Activated CD8-positive, alpha-beta memory T cell treated with anti-CD3 and anti-CD28 coated beads for 36 hours (primary cell): ENCODE results near the gene DNAJA3. TPM values are rescaled to one million over a fixed set of nuclear protein-coding genes. Genes with fewer than 3 reads are reported as not detected.

Experiments
- CTCF ChIA-PET: fragments of 350-600 bp; sonication (Branson Sonifier 250); formaldehyde crosslinking; loops from one replicate; lab custom pipeline; 2021; ENCODE audit warnings: antibody characterized with exemption; lab: Charles Lee
- POLR2A ChIA-PET: fragments of 350-600 bp; sonication (Branson Sonifier 250); formaldehyde crosslinking; loops from one replicate; lab custom pipeline; 2021; ENCODE audit warnings: antibody characterized with exemption; lab: Charles Lee
- total RNA-seq, 2 experiments: library from RNA; stranded (reverse); gene quantifications; one replicate each; pipeline ENCODE4 v1.2.3, GENCODE V29; 2021

DNAJA3 gene
- total RNA-seq, 2 experiments from 2014 or later, result 109 to 111 TPM

- POLR2A ChIA-PET, result interaction anchor here (0.6 to 1.8 kb wide), 8 partner anchors 8 to 541 kb away, joined by 3 to 7 read pairs (median 3); partner anchors contain the start of genes HMOX2 and MGRN1
- CTCF ChIA-PET, result interaction anchor here (0.9 to 3.7 kb wide), 2 partner anchors 13 to 60 kb away, joined by 3 to 11 read pairs; partner anchors contain the start of gene HMOX2
Observed at GRCh38 chr16:4416200-4417032, 9.3 kb upstream of the DNAJA3 start, which contains the start of gene CORO7. Gene CORO7 (minus strand): TSS chr16:4416596. CDS start chr16:4416518, 78 bp downstream.

- POLR2A ChIA-PET, result no interaction called here
- CTCF ChIA-PET, result interaction anchor here (1.2 kb wide), 1 partner anchor 57 kb away, joined by 3 read pairs; the partner anchor contains the start of gene HMOX2
Observed at GRCh38 chr16:4419402-4419959, 6.2 kb upstream of the DNAJA3 start.

- CTCF ChIA-PET, result no interaction called here
- POLR2A ChIA-PET, result no interaction called here
Observed at GRCh38 chr16:4420505-4421105, 5.1 kb upstream of the DNAJA3 start.

GRCh38 chr16:4426021-4426684 is 485 bp downstream of the DNAJA3 start:
- CTCF ChIA-PET, result no interaction called here
- POLR2A ChIA-PET, result interaction anchor here (1.2 kb wide), 1 partner anchor 40 kb away, joined by 3 read pairs; no protein-coding TSS in a partner anchor

- ChIA-PET CTCF (no interaction called here), POLR2A (interaction anchor here (1.1 to 1.2 kb wide), 2 partner anchors 11 to 39 kb away, joined by 3 read pairs; no protein-coding TSS in a partner anchor)
Observed at GRCh38 chr16:4426722-4427372, 1.2 kb downstream of the DNAJA3 start.

- CTCF ChIA-PET, result interaction anchor here (0.8 to 1.4 kb wide), 3 partner anchors 10 to 26 kb away, joined by 3 to 5 read pairs (median 3); no protein-coding TSS in a partner anchor
- POLR2A ChIA-PET, result interaction anchor here (0.7 kb wide), 1 partner anchor 38 kb away, joined by 3 read pairs; no protein-coding TSS in a partner anchor
Observed at GRCh38 chr16:4428500-4428899, 2.8 kb downstream of the DNAJA3 start.

GRCh38 chr16:4431023-4431422 is 5.4 kb downstream of the DNAJA3 start:
- ChIA-PET CTCF (no interaction called here), POLR2A (no interaction called here)

GRCh38 chr16:4433228-4433627 is 7.6 kb downstream of the DNAJA3 start:
- CTCF ChIA-PET, result interaction anchor here (1.3 kb wide), 1 partner anchor 18 kb away, joined by 4 read pairs; no protein-coding TSS in a partner anchor

GRCh38 chr16:4433914-4434787 is 8.5 kb downstream of the DNAJA3 start:
- ChIA-PET CTCF (interaction anchor here (0.5 to 1.3 kb wide), 3 partner anchors 17 to 93 kb away, joined by 3 to 5 read pairs (median 4); no protein-coding TSS in a partner anchor), POLR2A (no interaction called here)

More at GRCh38 chr16:4433228-4433627, 7.6 kb downstream of the DNAJA3 start:
- POLR2A ChIA-PET, result no interaction called here

GRCh38 chr16:4435337-4436067 is 9.8 kb downstream of the DNAJA3 start:
- ChIA-PET POLR2A (no interaction called here), CTCF (no interaction called here)

- ChIA-PET CTCF (interaction anchor here (0.5 to 1.6 kb wide), 2 partner anchors 78 to 240 kb away, joined by 3 read pairs; no protein-coding TSS in a partner anchor), POLR2A (interaction anchor here (0.5 kb wide), 1 partner anchor 124 kb away, joined by 4 read pairs; no protein-coding TSS in a partner anchor)
Observed at GRCh38 chr16:4437366-4437765, 11.7 kb downstream of the DNAJA3 start.

GRCh38 chr16:4442371-4442770 is 16.7 kb downstream of the DNAJA3 start:
- POLR2A ChIA-PET, result no interaction called here
- CTCF ChIA-PET, result interaction anchor here (0.6 to 1.1 kb wide), 2 partner anchors 21 to 187 kb away, joined by 3 to 4 read pairs; no protein-coding TSS in a partner anchor

GRCh38 chr16:4443271-4443670 is 17.6 kb downstream of the DNAJA3 start:
- ChIA-PET CTCF (no interaction called here), POLR2A (no interaction called here)

- CTCF ChIA-PET, result no interaction called here
- POLR2A ChIA-PET, result no interaction called here
Observed at GRCh38 chr16:4443986-4444385, 18.3 kb downstream of the DNAJA3 start.

- ChIA-PET CTCF (interaction anchor here (1.0 to 1.4 kb wide), 2 partner anchors 45 to 96 kb away, joined by 3 read pairs; no protein-coding TSS in a partner anchor), POLR2A (interaction anchor here (1.0 kb wide), 1 partner anchor 35 kb away, joined by 3 read pairs; no protein-coding TSS in a partner anchor)
Observed at GRCh38 chr16:4450430-4450829, 24.8 kb downstream of the DNAJA3 start.

GRCh38 chr16:4450931-4451519 is 25.4 kb downstream of the DNAJA3 start:
- POLR2A ChIA-PET, result interaction anchor here (1.0 kb wide), 1 partner anchor 36 kb away, joined by 3 read pairs; no protein-coding TSS in a partner anchor
- CTCF ChIA-PET, result interaction anchor here (1.3 to 1.4 kb wide), 2 partner anchors 17 to 96 kb away, joined by 3 to 4 read pairs; no protein-coding TSS in a partner anchor
